H1 (cell line): ENCODE results near the gene TBC1D17. TPM values are rescaled to one million over a fixed set of nuclear protein-coding genes. Genes with fewer than 3 reads are reported as not detected.

Source experiments
- CTCF ChIA-PET: fragments of 300-600 bp; sonication (Branson Sonifier 250); formaldehyde crosslinking; loops from one replicate; lab custom pipeline; 2021; ENCODE audit not compliant: partially characterized antibody; lab: Charles Lee
- POLR2A ChIA-PET: fragments of 300-600 bp; sonication (Branson Sonifier 250); formaldehyde crosslinking; loops from one replicate; lab custom pipeline; 2021; ENCODE audit warnings: inconsistent platforms; ENCODE audit not compliant: partially characterized antibody; lab: Charles Lee
- DNase-seq, 2 experiments: peaks; one replicate each; pipeline versions ENCODE4 v3.0.0 to v3.0.0-alpha.2; 2010 to 2022; ENCODE audit warnings: low spot score in 2 of 2, low read depth in 1 of 2, mixed read lengths in 1 of 2
- FAIRE-seq: peaks from 2 replicates; lab custom pipeline; 2011; peaks lifted over from hg19 to GRCh38; lab: Jason Lieb, UNC
- H2AFZ ChIP-seq: 2 replicates; pipeline ENCODE4 v1.8.1; 2012; ENCODE audit warnings: low read length, inconsistent platforms
- H2AK5ac ChIP-seq: 2 replicates; pipeline ENCODE4 v1.6.1; 2013; ENCODE audit warnings: low read depth, low read length
- H2BK120ac ChIP-seq: replicated peaks from 2 replicates; pipeline ENCODE3; 2013; ENCODE audit warnings: low read depth, low read length, inconsistent platforms
- H2BK12ac ChIP-seq: 2 replicates; pipeline ENCODE4 v1.6.1; 2013; ENCODE audit warnings: low read depth, low read length
- H2BK15ac ChIP-seq: 2 replicates; pipeline ENCODE4 v1.6.1; 2013; ENCODE audit warnings: low read length
- H2BK20ac ChIP-seq: 2 replicates; pipeline ENCODE4 v1.6.1; 2013; ENCODE audit warnings: low read length
- H2BK5ac ChIP-seq: 2 replicates; pipeline ENCODE4 v1.6.1; 2013; ENCODE audit warnings: low read depth, low read length
- H3K14ac ChIP-seq: 2 replicates; pipeline ENCODE4 v1.6.1; 2013; ENCODE audit warnings: inconsistent platforms; ENCODE audit not compliant: insufficient read length
- H3K18ac ChIP-seq: 2 replicates; pipeline ENCODE4 v1.6.1; 2013; ENCODE audit warnings: low read length; ENCODE audit errors: extremely low read depth
- H3K23ac ChIP-seq: 2 replicates; pipeline ENCODE4 v1.6.1; 2013; ENCODE audit warnings: inconsistent platforms; ENCODE audit not compliant: insufficient read length
- H3K23me2 ChIP-seq: 2 replicates; pipeline ENCODE4 v1.6.1; 2013; ENCODE audit warnings: low read depth, low read length
- H3K27ac ChIP-seq: 2 replicates; pipeline ENCODE4 v1.6.1; 2011; ENCODE audit warnings: low read depth, low read length, inconsistent platforms
- H3K27me3 ChIP-seq, 4 experiments: replicated peaks in 1 of 4; 1 replicate in 1 of 4; 2 replicates in 3 of 4; pipeline versions ENCODE4 v1.6.1 to v1.8.1; 2011 to 2013; ENCODE audit warnings: low read length in 3 of 4, mild to moderate bottlenecking in 3 of 4, inconsistent platforms in 2 of 4, mixed read lengths in 2 of 4, moderate library complexity in 1 of 4; ENCODE audit not compliant: control insufficient read depth in 3 of 4, insufficient read depth in 3 of 4; ENCODE audit errors: extremely low read depth in 1 of 4
- H3K36me3 ChIP-seq, 4 experiments: 2 replicates each; pipeline versions ENCODE4 v1.6.1 to v1.8.1; 2011 to 2013; ENCODE audit warnings: mild to moderate bottlenecking in 4 of 4, low read length in 3 of 4, moderate library complexity in 2 of 4, control low read depth in 1 of 4, inconsistent platforms in 1 of 4; ENCODE audit not compliant: insufficient read depth in 4 of 4, control insufficient read depth in 2 of 4
- H3K4ac ChIP-seq: replicated peaks from 2 replicates; pipeline ENCODE3; 2013; ENCODE audit warnings: low read length, low read depth, mixed read lengths, inconsistent platforms; ENCODE audit not compliant: insufficient read length
- H3K4me1 ChIP-seq, 4 experiments: replicated peaks in 1 of 4; 1 replicate in 1 of 4; 2 replicates in 3 of 4; pipeline versions ENCODE4 v1.6.1 to v1.8.1; 2011 to 2013; ENCODE audit warnings: low read length in 3 of 4, inconsistent platforms in 2 of 4, mixed read lengths in 1 of 4; ENCODE audit not compliant: insufficient read depth in 4 of 4, control insufficient read depth in 3 of 4
- H3K4me2 ChIP-seq, 2 experiments: 2 replicates each; pipeline versions ENCODE4 v1.6.1 to v1.8.1; 2011 to 2013; ENCODE audit warnings: low read depth in 2 of 2, low read length in 2 of 2, control low read depth in 1 of 2, inconsistent platforms in 1 of 2, mild to moderate bottlenecking in 1 of 2; ENCODE audit not compliant: insufficient read depth in 1 of 2
- H3K4me3 ChIP-seq, 4 experiments: fragments of 200-600, 300-600 bp in 1 of 4; sonication (generic), shearing (Covaris generic), sonication (Bioruptor Twin) in 1 of 4; 2 replicates each; pipeline versions ENCODE4 v1.5.1 to v1.8.1; 2011 to 2016; ENCODE audit warnings: low read length in 4 of 4, low read depth in 3 of 4, control low read depth in 2 of 4, inconsistent platforms in 2 of 4, mild to moderate bottlenecking in 2 of 4, mixed read lengths in 1 of 4, moderate library complexity in 1 of 4; ENCODE audit not compliant: insufficient read depth in 2 of 4; ENCODE audit errors: extremely low read depth in 1 of 4
- H3K56ac ChIP-seq: replicated peaks from 2 replicates; pipeline ENCODE3; 2013; ENCODE audit warnings: low read depth, mild to moderate bottlenecking, mixed read lengths, low read length, inconsistent platforms; ENCODE audit not compliant: insufficient read length
- H3K79me1 ChIP-seq: 2 replicates; pipeline ENCODE4 v1.6.1; 2013; ENCODE audit warnings: low read depth, low read length, control low read depth
- H3K79me2 ChIP-seq, 2 experiments: 2 replicates each; pipeline versions ENCODE4 v1.6.1 to v1.8.1; 2012 to 2013; ENCODE audit warnings: low read length in 2 of 2, mild to moderate bottlenecking in 2 of 2, inconsistent platforms in 1 of 2; ENCODE audit not compliant: insufficient read depth in 2 of 2, control insufficient read depth in 1 of 2
- H3K9ac ChIP-seq, 4 experiments: replicated peaks in 1 of 4; 1 replicate in 1 of 4; 2 replicates in 3 of 4; pipeline versions ENCODE4 v1.6.1 to v1.8.1; 2011 to 2013; ENCODE audit warnings: low read depth in 3 of 4, low read length in 3 of 4, control low read depth in 2 of 4, mild to moderate bottlenecking in 2 of 4, moderate library complexity in 2 of 4, inconsistent platforms in 1 of 4; ENCODE audit errors: extremely low read depth in 1 of 4
- H3K9me3 ChIP-seq, 2 experiments: 2 replicates each; pipeline versions ENCODE4 v1.6.1 to v1.8.1; 2012 to 2013; ENCODE audit warnings: mild to moderate bottlenecking in 2 of 2, moderate library complexity in 2 of 2, control low read depth in 1 of 2, inconsistent platforms in 1 of 2, low read depth in 1 of 2, low read length in 1 of 2, mixed read lengths in 1 of 2; ENCODE audit not compliant: insufficient read depth in 2 of 2
- H4K20me1 ChIP-seq, 2 experiments: replicated peaks in 1 of 2; 2 replicates each; pipeline versions ENCODE3 to v1.8.1; 2011 to 2013; ENCODE audit warnings: inconsistent platforms in 2 of 2, low read length in 2 of 2, mild to moderate bottlenecking in 1 of 2; ENCODE audit not compliant: insufficient read depth in 2 of 2, control insufficient read depth in 1 of 2
- H4K5ac ChIP-seq: 2 replicates; pipeline ENCODE4 v1.6.1; 2013; ENCODE audit warnings: low read length, low read depth, mixed read lengths, inconsistent platforms; ENCODE audit not compliant: insufficient read length
- H4K8ac ChIP-seq: 2 replicates; pipeline ENCODE4 v1.8.0; 2013; ENCODE audit warnings: mild to moderate bottlenecking, moderate library complexity, low read length, inconsistent platforms; ENCODE audit not compliant: insufficient read depth; ENCODE audit errors: extremely low read depth
- H4K91ac ChIP-seq: replicated peaks from 2 replicates; pipeline ENCODE3; 2013; ENCODE audit warnings: low read length, mixed read lengths, inconsistent platforms; ENCODE audit not compliant: insufficient read length
- BACH1 ChIP-seq: IDR thresholded peaks from 2 replicates; pipeline ENCODE4 v1.6.1; 2012; ENCODE audit warnings: low read length, improper control_type of control experiment
- BRCA1 ChIP-seq: IDR thresholded peaks from 2 replicates; pipeline ENCODE4 v1.6.1; 2012; ENCODE audit warnings: low read depth, low read length, improper control_type of control experiment
- CBX8 ChIP-seq: fragments of 300-800, 300-1000 bp; sonication (generic); IDR thresholded peaks from 2 replicates; pipeline ENCODE4 v1.7.1; 2016; ENCODE audit warnings: low read depth, low read length, borderline replicate concordance
- EZH2 ChIP-seq: fragments of 200-600 bp; sonication (generic); IDR thresholded peaks from 2 replicates; pipeline ENCODE4 v1.7.1; 2012; ENCODE audit warnings: low read depth, mild to moderate bottlenecking, moderate library complexity, low read length, inconsistent platforms; ENCODE audit not compliant: severe bottlenecking
- HDAC2 ChIP-seq, 2 experiments: fragments of 300-600 bp in 1 of 2; sonication (generic) in 1 of 2; IDR thresholded peaks; 2 replicates each; pipeline ENCODE4 v1.6.1; 2011 to 2012; ENCODE audit warnings: low read depth in 2 of 2, low read length in 2 of 2, mild to moderate bottlenecking in 2 of 2, moderate library complexity in 2 of 2, borderline replicate concordance in 1 of 2, inconsistent platforms in 1 of 2
- HDAC6 ChIP-seq: IDR thresholded peaks from one replicate; pipeline ENCODE4 v1.7.1; 2012; ENCODE audit warnings: low read depth, mild to moderate bottlenecking, inconsistent platforms, low read length, moderate library complexity
- MAFK ChIP-seq: IDR thresholded peaks from 2 replicates; pipeline ENCODE4 v1.6.1; 2012; ENCODE audit warnings: low read depth, mild to moderate bottlenecking, improper control_type of control experiment, low read length
- MAX ChIP-seq: IDR thresholded peaks from 2 replicates; pipeline ENCODE4 v1.6.1; 2012; ENCODE audit warnings: inconsistent platforms
- POLR2A ChIP-seq, 2 experiments: IDR thresholded peaks; 1 replicate in 1 of 2; 2 replicates in 1 of 2; pipeline ENCODE4 v1.6.1; 2011; ENCODE audit warnings: low read depth in 2 of 2, low read length in 2 of 2, mild to moderate bottlenecking in 2 of 2; ENCODE audit errors: control extremely low read depth in 1 of 2
- SIRT6 ChIP-seq: IDR thresholded peaks from one replicate; pipeline ENCODE4 v1.7.1; 2012; ENCODE audit warnings: low read length, inconsistent platforms
- SP4 ChIP-seq: IDR thresholded peaks from 2 replicates; pipeline ENCODE4 v1.6.1; 2012; ENCODE audit warnings: low read length, inconsistent platforms
- USF2 ChIP-seq: IDR thresholded peaks from 2 replicates; pipeline ENCODE4 v1.6.1; 2011; ENCODE audit warnings: low read length, improper control_type of control experiment
- YY1 ChIP-seq: IDR thresholded peaks from 2 replicates; pipeline ENCODE4 v1.6.1; 2011; ENCODE audit warnings: low read depth, mild to moderate bottlenecking, low read length
- WGBS, 2 experiments: shearing (Covaris generic) in 1 of 2; methylation state at CpG; one replicate each; pipeline versions ENCODE4 v1.1.6 to v1.1.7; 2013 to 2015; ENCODE audit warnings: low lambda C conversion rate in 2 of 2, mixed read lengths in 2 of 2, inconsistent platforms in 1 of 2, low coverage in 1 of 2, missing lambda C conversion rate in 1 of 2; ENCODE audit not compliant: insufficient replicate concordance in 2 of 2, insufficient coverage in 1 of 2, insufficient read length in 1 of 2; ENCODE audit errors: extremely low coverage in 1 of 2, missing lambda C conversion rate in 1 of 2; 5-methylcytosine and 5-hydroxymethylcytosine counted together
- polyA plus RNA-seq, 7 experiments: library from polyadenylated mRNA; depleted of rRNA in 3 of 7; stranded (reverse) in 5 of 7; unstranded in 2 of 7; fragments of >200 nt in 5 of 7; fragments of 200-250 nt in 2 of 7; gene quantifications; 1 replicate in 5 of 7; 2 replicates in 1 of 7; 4 replicates in 1 of 7; pipeline versions ENCODE4 v1.2.1 to v1.2.3, GENCODE V29; 2011 to 2013; ENCODE audit warnings: missing spikeins in 2 of 7, mixed read lengths in 2 of 7
- total RNA-seq: library from RNA; stranded (reverse); fragmentation: NEBNext Ultra II Directional; extraction: Animal tissue kit (Norgen Biotek cat#: 25700); gene quantifications from 2 replicates; pipeline ENCODE4 v1.2.1, GENCODE V29; 2021

TBC1D17 gene
- total and polyA plus RNA-seq, 2 of the 8 experiments (the other 6 are each of a cell fraction or from before 2014, with no cell fraction given), result 30.3 to 44.9 TPM

- WGBS, 2 experiments, result 94% methylated on average over 3 of the region's 3 CpGs; no CpG with 5 or more reads in 1 of the 2 experiments
- Histone ChIP-seq H2BK120ac (no peak overlapping the region), H3K4me2 (no peak overlapping the region), H3K4me1 (peaks cover 3 to 9% (median 6%) of the 10 kb centered on the region in 4 experiments), H4K5ac (no peak overlapping the region), H3K36me3 (peaks cover 0 to 7% (median 1%) of the 10 kb centered on the region in 4 experiments; a peak in 2 of 8 replicates), H2AK5ac (no peak overlapping the region), H3K27ac (no peak overlapping the region), H3K23ac (no peak overlapping the region), H3K9ac (no peak overlapping the region), H2BK12ac (no peak overlapping the region), H3K27me3 (no peaks in the 10 kb centered on the region; a peak in 1 of 7 replicates), H2BK20ac (no peak overlapping the region), H2BK15ac (no peak overlapping the region), H4K91ac (no peak overlapping the region), H3K79me2 (peaks cover 17 to 22% of the 10 kb centered on the region in 2 experiments), H4K8ac (no peak overlapping the region), H3K4ac (no peak overlapping the region), H2BK5ac (no peak overlapping the region), H4K20me1 (peaks cover 15 to 20% of the 10 kb centered on the region in 2 experiments), H3K23me2 (peaks cover 10% of the 10 kb centered on the region; the same call in 1 of the 2 replicates), H3K14ac (no peak overlapping the region), H3K79me1 (peaks cover 18% of the 10 kb centered on the region), H3K9me3 (no peaks in the 10 kb centered on the region), H3K56ac (no peak overlapping the region), H3K4me3 (no peak overlapping the region), H2AFZ (no peak overlapping the region), H3K18ac (no peak overlapping the region)
- CTCF ChIA-PET, result interaction anchor here (1.1 to 1.7 kb wide), 3 partner anchors 9 to 48 kb away, joined by 3 to 5 read pairs (median 4); no protein-coding TSS in a partner anchor
- DNase-seq (no peak), FAIRE-seq (no peak)
- POLR2A ChIA-PET, result interaction anchor here (1.0 to 12.4 kb wide), 8 partner anchors 12 to 219 kb away, joined by 3 to 247 read pairs (median 4); partner anchors contain the start of genes FUZ and PNKP
- TF ChIP-seq BRCA1, result no peak
- TF ChIP-seq BACH1, result no peak
- TF ChIP-seq POLR2A (IDR thresholded peaks at IDR 0.05; ENCODE audit: control extremely low read depth in 1 of 2, low read depth in 2 of 2, low read length in 2 of 2), result no peak
- TF ChIP-seq HDAC2 (IDR thresholded peaks at IDR 0.05; ENCODE audit: borderline replicate concordance in 1 of 2, low read depth in 2 of 2, low read length in 2 of 2), result no peak
- no peak for TF ChIP-seq SIRT6
- TF ChIP-seq EZH2, result no peak
- no peak for TF ChIP-seq SP4
- no peak for TF ChIP-seq YY1
- TF ChIP-seq MAFK, result no peak
- no peak for TF ChIP-seq CBX8
- TF ChIP-seq MAX, result no peak
- no peak for TF ChIP-seq HDAC6
- no peak for TF ChIP-seq USF2
Observed at GRCh38 chr19:49848938-49849337, 28.6 kb upstream of the TBC1D17 start.
